IMR-90 (cell line): ENCODE data around the gene PLXDC1. TPM values are rescaled to one million over a fixed set of nuclear protein-coding genes. Genes with fewer than 3 reads are reported as not detected.
A peak's percentile ranks its signal among the peaks of the same experiment; 100 is the strongest.

Experiments
- ATAC-seq: fragments of 200-7000 bp; cut with Tn5 transposase; 2 replicates; pipeline ENCODE4 v1.9.1; 2020; ENCODE audit warnings: low read depth, mild to moderate bottlenecking, moderate library complexity
- BruUV-seq: library from RNA; stranded (reverse); fragments of 400-500 nt; replicated peaks from 2 replicates; lab custom pipeline; 2021; lab: Mats Ljungman, UMichigan
- CTCF ChIA-PET: fragments of 300-600 bp; formaldehyde crosslinking; extraction: SDS; loops from one replicate; lab custom pipeline; 2021; ENCODE audit warnings: antibody characterized with exemption; lab: Yijun Ruan, JAX
- POLR2A ChIA-PET: fragments of 300-600 bp; sonication (Branson Sonifier 250); formaldehyde crosslinking; loops from one replicate; lab custom pipeline; 2022; ENCODE audit warnings: antibody characterized with exemption; ENCODE audit not compliant: unreplicated experiment; lab: Charles Lee
- DNase-seq: peaks from one replicate; pipeline ENCODE4 v3.0.0; 2013
- H2AFZ ChIP-seq: replicated peaks from 2 replicates; pipeline ENCODE3; 2013; ENCODE audit warnings: low read length, mild to moderate bottlenecking; ENCODE audit not compliant: poor library complexity
- H2AK5ac ChIP-seq: 2 replicates; pipeline ENCODE4 v1.6.1; 2013; ENCODE audit warnings: low read depth, low read length, inconsistent platforms
- H2AK9ac ChIP-seq: replicated peaks from 2 replicates; pipeline ENCODE3; 2013; ENCODE audit warnings: mild to moderate bottlenecking, low read depth, low read length, moderate library complexity; ENCODE audit not compliant: poor library complexity
- H2BK120ac ChIP-seq: 2 replicates; pipeline ENCODE4 v1.6.1; 2013; ENCODE audit warnings: low read depth, low read length, inconsistent platforms
- H2BK15ac ChIP-seq: 3 replicates; pipeline ENCODE4 v1.6.1; 2013; ENCODE audit warnings: low read depth, low read length, inconsistent platforms
- H2BK20ac ChIP-seq: 2 replicates; pipeline ENCODE4 v1.6.1; 2013; ENCODE audit warnings: low read depth, mild to moderate bottlenecking, inconsistent platforms, low read length, moderate library complexity
- H2BK5ac ChIP-seq: 2 replicates; pipeline ENCODE4 v1.6.1; 2013; ENCODE audit warnings: mild to moderate bottlenecking, low read depth, low read length, inconsistent platforms; ENCODE audit not compliant: poor library complexity, severe bottlenecking
- H3K14ac ChIP-seq: replicated peaks from 2 replicates; pipeline ENCODE4 v1.6.1; 2013; ENCODE audit warnings: low read depth, low read length, inconsistent platforms
- H3K18ac ChIP-seq: 2 replicates; pipeline ENCODE4 v1.6.1; 2013; ENCODE audit warnings: low read depth, low read length, control low read depth
- H3K23ac ChIP-seq: 2 replicates; pipeline ENCODE4 v1.6.1; 2013; ENCODE audit warnings: low read depth, low read length, inconsistent platforms
- H3K27ac ChIP-seq: 2 replicates; pipeline ENCODE4 v1.5.1; 2013; ENCODE audit warnings: mild to moderate bottlenecking, control low read depth, low read length; ENCODE audit not compliant: insufficient read depth
- H3K27me3 ChIP-seq: 2 replicates; pipeline ENCODE4 v1.6.1; 2013; ENCODE audit warnings: low read length; ENCODE audit not compliant: control insufficient read depth, insufficient read depth
- H3K36me3 ChIP-seq: 2 replicates; pipeline ENCODE4 v1.6.1; 2013; ENCODE audit warnings: low read length, mixed read lengths; ENCODE audit not compliant: control insufficient read depth, insufficient read depth
- H3K4ac ChIP-seq: 2 replicates; pipeline ENCODE4 v1.6.1; 2013; ENCODE audit warnings: low read depth, low read length, inconsistent platforms
- H3K4me1 ChIP-seq: 2 replicates; pipeline ENCODE4 v1.6.1; 2013; ENCODE audit warnings: low read length, mixed read lengths; ENCODE audit not compliant: control insufficient read depth, insufficient read depth
- H3K4me2 ChIP-seq: 2 replicates; pipeline ENCODE4 v1.6.1; 2013; ENCODE audit warnings: low read depth, mild to moderate bottlenecking, control low read depth, low read length, moderate library complexity
- H3K4me3 ChIP-seq: 2 replicates; pipeline ENCODE4 v1.5.1; 2013; ENCODE audit warnings: low read depth, mild to moderate bottlenecking, control low read depth, low read length, moderate library complexity; ENCODE audit not compliant: insufficient read depth
- H3K56ac ChIP-seq: 2 replicates; pipeline ENCODE4 v1.6.1; 2013; ENCODE audit warnings: low read length, inconsistent platforms; ENCODE audit not compliant: insufficient read depth; ENCODE audit errors: extremely low read depth
- H3K79me1 ChIP-seq, 2 experiments: 2 replicates each; pipeline ENCODE4 v1.6.1; 2013; ENCODE audit warnings: low read length in 2 of 2, inconsistent platforms in 1 of 2, low read depth in 1 of 2
- H3K9ac ChIP-seq: 2 replicates; pipeline ENCODE4 v1.6.1; 2013; ENCODE audit warnings: low read depth, low read length, control low read depth
- H3K9me1 ChIP-seq: 2 replicates; pipeline ENCODE4 v1.6.1; 2013; ENCODE audit warnings: low read length, inconsistent platforms; ENCODE audit not compliant: insufficient read depth
- H3K9me3 ChIP-seq: 2 replicates; pipeline ENCODE4 v1.6.1; 2013; ENCODE audit warnings: low read length; ENCODE audit not compliant: control insufficient read depth, insufficient read depth
- H4K20me1 ChIP-seq: 2 replicates; pipeline ENCODE4 v1.6.1; 2013; ENCODE audit warnings: low read length, inconsistent platforms; ENCODE audit not compliant: insufficient read depth
- H4K5ac ChIP-seq: 2 replicates; pipeline ENCODE4 v1.6.1; 2013; ENCODE audit warnings: mild to moderate bottlenecking, low read depth, low read length, control low read depth
- H4K8ac ChIP-seq, 2 experiments: 2 replicates each; pipeline ENCODE4 v1.6.1; 2013; ENCODE audit warnings: low read depth in 2 of 2, low read length in 2 of 2, control low read depth in 1 of 2, inconsistent platforms in 1 of 2
- H4K91ac ChIP-seq: 2 replicates; pipeline ENCODE4 v1.6.1; 2013; ENCODE audit warnings: low read depth, low read length, inconsistent platforms; ENCODE audit not compliant: insufficient read depth
- CEBPB ChIP-seq: IDR thresholded peaks from 2 replicates; pipeline ENCODE4 v1.6.1; 2012; ENCODE audit warnings: low read depth, low read length, improper control_type of control experiment
- MXI1 ChIP-seq: IDR thresholded peaks from 2 replicates; pipeline ENCODE4 v1.6.1; 2012; ENCODE audit warnings: low read depth, mild to moderate bottlenecking, low read length, moderate library complexity, borderline replicate concordance
- SMC3 ChIP-seq: fragments of 150-350 bp; IDR thresholded peaks from 2 replicates; pipeline ENCODE4 v1.6.1; 2016; ENCODE audit warnings: low read depth, mild to moderate bottlenecking, antibody characterized with exemption, low read length, moderate library complexity
- WGBS, 2 experiments: methylation state at CpG; one replicate each; pipeline versions ENCODE4 v1.1.5 to v1.1.7; 2013; ENCODE audit warnings: missing lambda C conversion rate in 2 of 2; ENCODE audit not compliant: insufficient read length in 1 of 2; ENCODE audit errors: extremely low coverage in 2 of 2; 5-methylcytosine and 5-hydroxymethylcytosine counted together
- dilution Hi-C: fragments of 300-500 bp; cut with HindIII; formaldehyde crosslinking; loops from one replicate; pipeline ENCODE4 v1.14.3; 2018; ENCODE audit warnings: low sequenced_read_pairs; ENCODE audit not compliant: unreplicated experiment
- in situ Hi-C: fragments of 300-500 bp; cut with MboI; formaldehyde crosslinking; loops from 3 replicates; pipeline ENCODE4 v1.14.3; 2019; ENCODE audit warnings: low sequenced_read_pairs, inconsistent platforms, mixed read lengths
- intact Hi-C: fragments of 100-400 bp; cut with micrococcal nuclease; formaldehyde crosslinking; loops from 2 replicates; pipeline ENCODE4 v1.10.0; 2022
- polyA plus RNA-seq, 3 experiments: library from polyadenylated mRNA; depleted of rRNA; stranded (reverse); fragments of >200 nt; gene quantifications; 2 replicates each; pipeline ENCODE4 v1.2.3, GENCODE V29; 2012; ENCODE audit warnings: low replicate concordance in 1 of 3
- total RNA-seq: library from RNA; depleted of rRNA; stranded (reverse); fragments of >200 nt; gene quantifications from 2 replicates; pipeline ENCODE4 v1.2.3, GENCODE V29; 2012
- TF ChIP-seq, protein P1 (sequence below): conservative IDR thresholded peaks from 2 replicates; pipeline ENCODE4 v1.5.1; 2012; ENCODE audit warnings: mild to moderate bottlenecking, low read depth, low read length, improper control_type of control experiment
- TF ChIP-seq, protein P2 (sequence below): fragments of 150-350 bp; IDR thresholded peaks from 2 replicates; pipeline ENCODE4 v1.6.1; 2017; ENCODE audit warnings: mild to moderate bottlenecking, antibody characterized with exemption, low read length, low read depth
- TF ChIP-seq, protein P3 (sequence below): fragments of 150-350 bp; IDR thresholded peaks from 2 replicates; pipeline ENCODE4 v1.6.1; 2016; ENCODE audit warnings: low read depth, mild to moderate bottlenecking, low read length, moderate library complexity, borderline replicate concordance

The PLXDC1 gene
- total and polyA plus RNA-seq, 2 of the 4 experiments (the other 2 are of a cell fraction), result under 0.01 to 0.50 TPM

DNA sequence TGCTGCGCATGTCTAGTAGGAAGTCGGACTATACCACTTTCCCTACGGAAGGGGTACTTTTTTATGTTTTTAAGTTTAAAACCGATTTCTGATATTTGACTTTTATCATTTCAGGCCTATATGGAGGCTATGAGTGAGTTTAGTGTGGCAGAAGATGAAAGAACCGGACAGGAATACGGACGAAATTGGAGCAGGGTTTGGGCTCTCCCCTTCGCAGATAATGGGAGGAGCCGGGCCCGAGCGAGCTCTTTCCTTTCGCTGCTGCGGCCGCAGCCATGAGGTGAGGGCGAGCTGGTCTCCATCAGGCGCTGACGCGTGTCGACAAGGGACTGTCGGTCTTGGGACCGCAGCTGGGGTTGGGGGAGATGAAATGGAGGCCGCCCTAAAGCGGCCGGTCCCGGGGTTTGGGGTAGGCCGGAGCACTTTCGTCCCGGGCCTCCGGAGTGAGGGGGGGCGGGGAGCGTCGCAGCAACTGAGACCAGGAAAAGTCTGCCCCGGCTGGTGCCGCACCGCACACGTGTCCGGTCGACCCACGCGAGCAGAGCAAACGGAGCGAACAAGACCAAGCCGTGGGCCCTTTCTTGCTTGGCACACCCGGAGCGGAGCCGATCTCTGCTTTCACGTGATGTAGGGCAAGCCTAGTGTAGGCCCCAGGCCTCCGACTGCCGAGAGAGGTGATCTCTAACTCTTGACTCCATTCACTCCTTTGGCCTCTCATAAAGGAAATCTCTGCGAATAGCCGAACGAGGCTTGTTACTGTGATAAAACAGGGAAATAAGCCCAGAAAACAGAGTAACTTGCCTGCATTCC lies 48.8 kb upstream of the PLXDC1 start, which contains the start of gene RPL19 (continued):
- TF ChIP-seq, protein P1, sequence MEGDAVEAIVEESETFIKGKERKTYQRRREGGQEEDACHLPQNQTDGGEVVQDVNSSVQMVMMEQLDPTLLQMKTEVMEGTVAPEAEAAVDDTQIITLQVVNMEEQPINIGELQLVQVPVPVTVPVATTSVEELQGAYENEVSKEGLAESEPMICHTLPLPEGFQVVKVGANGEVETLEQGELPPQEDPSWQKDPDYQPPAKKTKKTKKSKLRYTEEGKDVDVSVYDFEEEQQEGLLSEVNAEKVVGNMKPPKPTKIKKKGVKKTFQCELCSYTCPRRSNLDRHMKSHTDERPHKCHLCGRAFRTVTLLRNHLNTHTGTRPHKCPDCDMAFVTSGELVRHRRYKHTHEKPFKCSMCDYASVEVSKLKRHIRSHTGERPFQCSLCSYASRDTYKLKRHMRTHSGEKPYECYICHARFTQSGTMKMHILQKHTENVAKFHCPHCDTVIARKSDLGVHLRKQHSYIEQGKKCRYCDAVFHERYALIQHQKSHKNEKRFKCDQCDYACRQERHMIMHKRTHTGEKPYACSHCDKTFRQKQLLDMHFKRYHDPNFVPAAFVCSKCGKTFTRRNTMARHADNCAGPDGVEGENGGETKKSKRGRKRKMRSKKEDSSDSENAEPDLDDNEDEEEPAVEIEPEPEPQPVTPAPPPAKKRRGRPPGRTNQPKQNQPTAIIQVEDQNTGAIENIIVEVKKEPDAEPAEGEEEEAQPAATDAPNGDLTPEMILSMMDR, result no peak
- peak; percentile 89 for TF ChIP-seq MXI1

DNA sequence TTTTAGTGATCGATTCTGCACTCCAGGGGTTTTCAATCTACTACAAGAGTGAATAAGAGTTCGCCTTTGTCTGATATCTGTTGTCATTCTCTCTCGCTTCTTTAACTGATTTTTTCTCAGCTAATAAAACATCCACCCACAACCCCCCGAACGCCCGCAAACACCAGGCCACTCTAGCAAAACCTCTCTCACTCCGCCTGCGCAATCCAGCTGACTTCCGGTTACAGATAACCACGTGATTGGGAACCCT lies 48.3 kb upstream of the PLXDC1 start:
- no peak overlapping the region; the same call in 2 of the 3 replicates for H2BK15ac ChIP-seq
- H3K14ac ChIP-seq, result peak overlapping the region; percentile 98
- peaks cover 40% of the 10 kb centered on the region for H4K20me1 ChIP-seq
- H2BK120ac ChIP-seq, result peak overlapping the region; percentile 43; the same call in 1 of the 2 replicates
- peak overlapping the region; percentile 63 for H3K4me2 ChIP-seq
- dilution Hi-C loops, result no loop called here
- BruUV-seq, result no TSS peak
- peaks cover 34% of the 10 kb centered on the region for H3K36me3 ChIP-seq
- no CpG with 5 or more reads among the region's 10 CpGs for WGBS, 2 experiments
- H2BK20ac ChIP-seq, result peak overlapping the region; percentile 47; the same call in 1 of the 2 replicates
- POLR2A ChIA-PET, result interaction anchor here (0.5 to 0.7 kb wide), 6 partner anchors 9 to 244 kb away, joined by 4 to 18 read pairs (median 7); no protein-coding TSS in a partner anchor
- peak overlapping the region; percentile 70 for H3K9ac ChIP-seq
- CTCF ChIA-PET, result interaction anchor here (0.7 to 1.4 kb wide), 2 partner anchors 9 to 32 kb away, joined by 3 to 8 read pairs; no protein-coding TSS in a partner anchor
- DNase-seq (peak; percentile 96), ATAC-seq (peak; percentile 52)
- peak overlapping the region; percentile 37 for H3K4me3 ChIP-seq
- peaks cover 21% of the 10 kb centered on the region for H3K9me1 ChIP-seq
- peak overlapping the region; percentile 99 for H2AK5ac ChIP-seq
- peak overlapping the region; percentile 72; the same call in 1 of the 2 replicates for H3K23ac ChIP-seq
- H3K56ac ChIP-seq, result peak overlapping the region; percentile 94
- H4K8ac ChIP-seq, result peak overlapping the region; percentile 85 to 96
- intact Hi-C loops, result no loop called here
- no peaks in the 10 kb centered on the region for H3K9me3 ChIP-seq
- H3K4me1 ChIP-seq, result peaks cover 19% of the 10 kb centered on the region
- TF ChIP-seq CEBPB (peak; percentile 87), SMC3 (no peak)
- TF ChIP-seq, protein P2, sequence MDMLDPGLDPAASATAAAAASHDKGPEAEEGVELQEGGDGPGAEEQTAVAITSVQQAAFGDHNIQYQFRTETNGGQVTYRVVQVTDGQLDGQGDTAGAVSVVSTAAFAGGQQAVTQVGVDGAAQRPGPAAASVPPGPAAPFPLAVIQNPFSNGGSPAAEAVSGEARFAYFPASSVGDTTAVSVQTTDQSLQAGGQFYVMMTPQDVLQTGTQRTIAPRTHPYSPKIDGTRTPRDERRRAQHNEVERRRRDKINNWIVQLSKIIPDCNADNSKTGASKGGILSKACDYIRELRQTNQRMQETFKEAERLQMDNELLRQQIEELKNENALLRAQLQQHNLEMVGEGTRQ, result peak; percentile 97
- TF ChIP-seq, protein P3, sequence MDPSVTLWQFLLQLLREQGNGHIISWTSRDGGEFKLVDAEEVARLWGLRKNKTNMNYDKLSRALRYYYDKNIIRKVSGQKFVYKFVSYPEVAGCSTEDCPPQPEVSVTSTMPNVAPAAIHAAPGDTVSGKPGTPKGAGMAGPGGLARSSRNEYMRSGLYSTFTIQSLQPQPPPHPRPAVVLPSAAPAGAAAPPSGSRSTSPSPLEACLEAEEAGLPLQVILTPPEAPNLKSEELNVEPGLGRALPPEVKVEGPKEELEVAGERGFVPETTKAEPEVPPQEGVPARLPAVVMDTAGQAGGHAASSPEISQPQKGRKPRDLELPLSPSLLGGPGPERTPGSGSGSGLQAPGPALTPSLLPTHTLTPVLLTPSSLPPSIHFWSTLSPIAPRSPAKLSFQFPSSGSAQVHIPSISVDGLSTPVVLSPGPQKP, result peak; percentile 21; the same call in 1 of the 2 replicates
- H2AK9ac ChIP-seq, result peak overlapping the region; percentile 98
- H3K27ac ChIP-seq, result peak overlapping the region; percentile 79
- H4K5ac ChIP-seq, result peak overlapping the region; percentile 50
- peak overlapping the region; percentile 7; the same call in 1 of the 2 replicates for H3K18ac ChIP-seq
- peak overlapping the region; percentile 75 for H2AFZ ChIP-seq
- in situ Hi-C loops, result no loop called here
- H2BK5ac ChIP-seq, result peak overlapping the region; percentile 97
- H3K79me1 ChIP-seq, result peaks cover 42 to 71% of the 10 kb centered on the region in 2 experiments
- no peaks in the 10 kb centered on the region for H3K27me3 ChIP-seq
- peak overlapping the region; percentile 96 for H3K4ac ChIP-seq
- peak overlapping the region; percentile 91 for H4K91ac ChIP-seq
